Suppressor macrophage (primary cell): ENCODE measurements around the gene PXK.
"Not testable (repeated sequence)": the region's sequence is repeated elsewhere in the genome, so short reads cannot be mapped to it uniquely, and the experiment has no call there.

Source experiments
- DNase-seq, 4 experiments: peaks; one replicate each; pipeline ENCODE4 v3.0.0-alpha.2; 2020 to 2022
- total RNA-seq, 17 experiments: gene quantifications; one replicate each; lab custom pipeline; 2026; ENCODE audit warnings: mixed read lengths in 6 of 17, inconsistent platforms in 3 of 17; lab: John Stamatoyannopoulos, UW

PXK gene
- 7.6 to 55.3 (median 33.0) reads per million in 17 experiments for total RNA-seq

DNA sequence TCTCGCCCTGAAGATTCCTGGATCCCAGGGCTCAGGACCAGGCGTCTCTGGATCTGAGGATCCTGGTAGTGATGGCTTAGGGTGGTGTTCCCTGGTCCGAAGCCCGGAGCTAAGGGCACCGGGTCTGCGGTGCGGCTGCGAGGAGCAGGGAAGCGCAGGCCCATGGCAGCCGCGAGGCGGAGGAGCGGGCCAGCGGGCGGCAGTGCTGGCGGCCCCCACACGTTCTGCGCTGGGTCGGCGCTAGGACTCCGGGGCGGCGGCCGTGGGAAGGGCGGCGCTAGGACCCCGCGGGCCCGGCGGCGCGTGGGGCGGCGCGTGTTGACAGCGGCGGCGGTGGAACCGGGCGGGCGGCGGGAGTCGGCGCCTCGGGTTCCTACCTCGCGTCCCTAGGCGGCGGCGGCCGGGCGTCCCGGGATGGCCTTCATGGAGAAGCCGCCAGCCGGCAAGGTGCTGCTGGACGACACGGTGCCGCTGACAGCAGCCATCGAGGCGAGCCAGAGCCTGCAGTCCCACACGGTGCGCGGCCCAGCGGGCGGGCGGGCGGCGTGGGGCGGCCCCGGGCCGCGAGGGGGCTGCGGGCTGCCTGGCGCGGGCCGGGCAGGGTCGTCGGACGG lies at the start of gene PXK:
Gene PXK, plus strand, starts transcription at position 318 of the 614 bp plus-strand sequence. Its CDS starts 97 bp downstream, at position 415.
- peak; percentile 86 to 95 (median 90) for DNase-seq

DNA sequence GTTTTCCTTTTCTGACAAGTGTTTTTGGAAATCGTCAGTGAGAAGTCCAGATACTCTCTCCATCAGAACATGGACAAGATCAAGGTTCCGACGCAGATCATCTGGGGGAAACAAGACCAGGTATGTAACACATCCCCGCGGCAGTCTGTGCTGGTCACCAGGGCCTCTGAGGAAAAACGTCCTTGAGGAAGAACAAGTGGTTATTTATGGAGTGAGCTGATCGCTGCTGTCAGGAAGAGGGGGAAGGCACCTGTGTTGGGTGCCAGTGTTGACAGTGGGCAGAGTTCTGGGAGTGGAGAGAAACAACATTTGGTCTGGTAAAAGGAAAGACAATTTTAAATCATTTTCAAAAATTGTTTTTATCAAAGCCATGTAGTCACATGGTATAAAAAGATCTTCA lies 47.4 kb upstream of the PXK start:
- DNase-seq, result no peak

DNA sequence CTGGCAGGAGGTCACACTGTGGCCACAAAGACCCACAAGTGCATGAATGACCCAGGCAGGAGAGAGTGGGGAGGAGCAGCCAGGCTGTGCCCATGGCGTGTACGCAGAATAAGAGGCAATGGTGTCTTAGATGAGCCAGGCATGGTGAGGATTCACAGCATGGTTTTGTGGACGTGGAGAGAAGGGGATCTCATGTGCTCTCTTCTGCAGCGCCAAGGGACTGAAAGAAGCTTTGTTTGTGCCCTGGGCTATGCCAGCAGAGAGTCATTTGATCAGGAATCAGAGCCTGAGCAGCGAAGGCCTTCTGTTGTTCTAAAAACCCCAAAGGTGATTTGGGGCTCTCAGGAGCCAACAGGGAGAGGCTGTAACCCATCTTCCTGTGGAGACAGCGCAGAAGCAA lies 45.3 kb upstream of the PXK start:
- DNase-seq, result no peak

DNA sequence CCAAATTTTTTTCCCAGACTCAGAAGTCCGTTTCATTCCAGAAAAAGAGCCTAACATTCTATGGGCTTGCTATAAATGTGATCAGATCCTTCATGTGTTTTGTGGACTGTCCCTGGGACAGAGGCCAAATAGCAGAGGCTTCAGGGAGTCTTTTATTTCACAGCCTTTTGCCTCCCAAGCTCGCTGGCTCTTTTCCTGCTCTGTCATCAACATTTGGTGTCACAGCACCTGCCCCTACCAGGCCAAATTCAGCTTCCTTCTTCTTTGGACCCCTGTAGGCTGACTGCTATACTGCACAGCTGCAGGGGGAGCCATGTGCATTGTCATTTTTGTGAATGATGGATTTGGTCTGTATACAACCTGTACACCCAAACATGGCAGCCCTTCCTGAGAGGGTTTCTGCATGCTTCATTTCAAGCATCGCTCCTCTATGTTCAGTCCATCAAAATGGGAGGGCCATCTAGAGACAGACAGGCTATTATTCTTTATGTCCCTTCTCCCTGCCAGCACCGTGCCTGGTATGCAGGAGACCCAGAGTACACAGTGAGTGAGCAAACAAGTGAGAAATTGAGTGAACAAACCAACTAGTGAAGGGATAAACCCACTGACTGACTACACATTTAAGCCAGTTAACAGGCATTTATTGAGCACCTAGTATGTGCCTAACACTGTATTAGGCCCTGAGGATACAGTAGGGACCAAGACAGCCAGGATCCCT lies 44.5 kb upstream of the PXK start:
- no peak for DNase-seq

DNA sequence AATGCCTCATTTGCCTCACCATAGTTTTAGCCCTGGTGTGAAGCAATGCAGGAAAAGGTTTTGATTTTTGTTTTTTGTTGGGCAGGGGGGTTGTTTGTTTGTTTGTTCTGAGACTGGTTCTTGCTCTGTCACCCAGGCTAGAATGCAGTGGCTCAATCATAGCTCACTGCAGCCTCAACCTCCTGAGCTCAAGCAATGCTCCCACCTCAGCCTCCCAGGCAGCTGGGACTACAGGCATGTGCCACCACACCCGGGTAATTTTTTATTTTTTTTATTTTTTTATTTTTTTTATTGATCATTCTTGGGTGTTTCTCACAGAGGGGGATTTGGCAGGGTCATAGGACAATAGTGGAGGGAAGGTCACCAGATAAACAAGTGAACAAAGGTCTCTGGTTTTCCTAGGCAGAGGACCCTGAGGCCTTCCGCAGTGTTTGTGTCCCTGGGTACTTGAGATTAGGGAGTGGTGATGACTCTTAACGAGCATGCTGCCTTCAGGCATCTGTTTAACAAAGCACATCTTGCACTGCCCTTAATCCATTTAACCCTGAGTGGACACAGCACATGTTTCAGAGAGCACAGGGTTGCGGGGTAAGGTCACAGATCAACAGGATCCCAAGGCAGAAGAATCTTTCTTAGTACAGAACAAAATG lies 43.6 kb upstream of the PXK start:
- not testable (repeated sequence) for DNase-seq

- DNase-seq, result not testable (repeated sequence)
These were observed 42.2 kb upstream of the PXK start for GRCh38 chr3:58290446-58290845.

GRCh38 chr3:58291671-58292338 lies 40.9 kb upstream of the PXK start:
- no peak for DNase-seq

DNA sequence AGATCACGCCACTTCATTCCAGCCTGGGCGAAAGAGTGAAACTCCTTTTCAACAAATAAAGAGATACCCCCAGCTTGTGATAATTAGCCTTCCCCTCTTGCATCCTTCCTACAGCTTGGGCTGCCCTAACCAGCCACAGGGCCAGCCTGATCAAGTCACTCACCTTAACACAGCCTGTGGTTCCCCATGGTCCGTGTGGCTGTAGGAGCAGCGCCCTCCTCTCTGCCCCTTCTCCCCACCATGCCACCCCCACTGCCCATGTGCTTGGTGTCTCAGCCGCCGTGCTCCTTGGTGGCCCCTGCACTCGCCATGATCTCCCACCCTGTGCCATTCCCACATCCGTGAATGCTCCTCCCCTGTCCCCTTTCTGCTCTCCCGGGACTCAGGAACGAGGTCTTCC lies 39.8 kb upstream of the PXK start:
- no peak for DNase-seq

DNA sequence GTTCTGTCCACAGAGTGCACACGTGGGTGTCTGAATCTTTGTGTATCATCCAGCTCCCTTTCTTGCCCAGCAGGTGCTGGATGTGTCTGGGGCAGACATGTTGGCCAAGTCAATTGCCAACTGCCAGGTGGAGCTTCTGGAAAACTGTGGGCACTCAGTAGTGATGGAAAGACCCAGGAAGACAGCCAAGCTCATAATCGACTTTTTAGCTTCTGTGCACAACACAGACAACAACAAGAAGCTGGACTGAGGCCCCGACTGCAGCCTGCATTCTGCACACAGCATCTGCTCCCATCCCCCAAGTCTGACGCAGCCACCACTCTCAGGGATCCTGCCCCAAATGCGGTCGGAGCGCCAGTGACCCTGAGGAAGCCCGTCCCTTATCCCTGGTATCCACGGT lies 39.2 kb upstream of the PXK start:
- no peak for DNase-seq

GRCh38 chr3:58296269-58296668 lies 36.4 kb upstream of the PXK start:
- DNase-seq, result no peak

DNA sequence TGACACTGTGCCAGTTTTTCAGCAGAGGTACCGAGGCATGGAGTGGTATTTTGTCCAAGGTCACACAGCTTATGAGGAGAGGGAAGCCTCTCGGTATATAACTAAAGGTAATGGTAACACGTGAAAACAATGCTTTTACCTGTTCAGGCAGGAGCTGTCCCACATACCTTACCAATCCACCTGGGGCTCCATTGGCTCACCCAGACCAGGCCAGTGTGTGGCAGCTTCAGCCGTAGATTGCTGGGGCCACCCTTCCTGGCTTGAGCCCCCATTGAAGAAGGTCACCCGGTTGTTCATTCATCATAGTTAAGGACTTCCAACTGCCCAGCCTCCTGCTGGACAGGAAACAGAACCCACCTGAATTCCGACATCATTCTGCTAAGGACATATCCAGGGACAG lies 35.8 kb upstream of the PXK start:
- no peak for DNase-seq

DNA sequence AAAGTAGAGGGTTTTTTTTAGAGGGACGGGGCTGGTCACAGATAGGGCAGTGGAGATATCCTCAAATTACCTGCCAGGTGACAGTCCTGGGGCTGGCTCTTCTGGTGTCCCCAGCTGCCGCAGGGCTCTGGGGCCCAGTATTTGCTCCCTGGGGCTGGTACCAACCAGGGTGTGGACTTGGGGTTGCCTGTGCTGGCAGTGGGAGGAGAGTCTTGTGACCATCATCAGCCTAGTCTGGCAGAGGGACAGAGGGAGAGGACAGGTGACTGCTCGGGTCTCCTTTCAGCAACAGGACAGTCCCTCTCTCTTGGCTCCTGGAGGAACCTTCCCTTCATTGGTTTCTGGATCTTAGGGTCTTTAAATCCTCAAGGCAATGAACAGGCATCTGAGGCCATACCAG lies 34.5 kb upstream of the PXK start:
- DNase-seq, result peak in 1 of 4 experiments; percentile 17

DNA sequence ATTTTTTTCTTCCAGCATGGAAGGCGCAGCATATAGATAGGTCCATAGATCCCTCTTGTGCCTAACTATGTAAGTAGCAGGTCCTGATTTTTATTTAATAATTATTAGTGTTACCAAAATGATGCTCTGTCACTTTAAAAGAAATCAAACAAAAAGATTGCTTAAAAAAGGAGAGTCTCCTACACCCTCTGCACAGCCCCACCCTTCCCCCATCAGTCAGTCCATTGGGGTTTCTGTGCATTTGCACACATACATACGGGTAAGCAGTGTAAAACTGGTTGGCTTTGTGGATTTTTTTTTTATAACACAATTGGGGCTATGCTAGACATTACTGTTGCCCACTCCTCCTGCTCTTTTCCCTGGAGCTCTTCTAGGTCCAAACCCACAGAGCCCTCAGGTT lies 33.6 kb upstream of the PXK start:
- DNase-seq, result no peak

- DNase-seq, result peak; percentile 18 to 68 (median 45)
These were observed 32.7 kb upstream of the PXK start for GRCh38 chr3:58299839-58300516.

GRCh38 chr3:58305882-58306711 lies 26.6 kb upstream of the PXK start, which contains the start of the genes HTD2 and RPP14:
TSS of gene HTD2 (plus strand) at chr3:58306520. CDS start at chr3:58317614, 11,094 bp downstream.
TSS of gene RPP14 (plus strand) at chr3:58306245. CDS start at chr3:58310330, 4,085 bp downstream.
- peak; percentile 99 to 100 (median 100) for DNase-seq

DNA sequence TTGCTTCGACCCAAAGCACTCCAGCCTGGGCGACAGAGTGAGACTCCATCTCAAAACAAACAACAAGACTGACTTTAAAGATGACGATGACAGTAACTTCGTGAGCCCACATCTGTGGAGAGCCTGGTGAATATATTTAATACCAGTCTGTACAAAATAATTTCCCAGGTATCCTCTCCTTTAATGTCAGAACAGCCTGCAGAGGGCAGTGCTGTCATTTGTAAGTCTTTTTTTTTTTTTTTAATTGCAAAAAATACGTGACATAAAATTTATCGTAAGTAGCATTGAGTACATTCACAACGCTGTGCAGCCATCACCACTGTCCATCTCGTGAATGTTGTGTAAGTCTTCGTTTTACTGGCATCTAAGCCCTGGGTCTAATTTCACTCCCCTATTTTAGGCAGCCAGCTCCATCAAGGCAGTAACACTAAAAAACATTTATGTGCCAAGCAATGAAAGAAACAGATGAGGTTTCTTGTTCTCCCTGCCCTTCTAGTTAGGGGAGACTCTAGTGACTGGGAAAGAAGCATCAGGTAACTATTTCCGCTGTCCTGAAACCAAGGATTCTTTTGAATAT lies 25.0 kb upstream of the PXK start:
- peak in 3 of 4 experiments; percentile 45 to 63 (median 56) for DNase-seq

GRCh38 chr3:58308728-58309127 lies 24.0 kb upstream of the PXK start:
- DNase-seq, result no peak

GRCh38 chr3:58317811-58318210 lies 14.9 kb upstream of the PXK start:
- DNase-seq, result peak; percentile 12 to 66 (median 31)

- no peak for DNase-seq
These were observed 10.9 kb upstream of the PXK start for GRCh38 chr3:58321791-58322190.

DNA sequence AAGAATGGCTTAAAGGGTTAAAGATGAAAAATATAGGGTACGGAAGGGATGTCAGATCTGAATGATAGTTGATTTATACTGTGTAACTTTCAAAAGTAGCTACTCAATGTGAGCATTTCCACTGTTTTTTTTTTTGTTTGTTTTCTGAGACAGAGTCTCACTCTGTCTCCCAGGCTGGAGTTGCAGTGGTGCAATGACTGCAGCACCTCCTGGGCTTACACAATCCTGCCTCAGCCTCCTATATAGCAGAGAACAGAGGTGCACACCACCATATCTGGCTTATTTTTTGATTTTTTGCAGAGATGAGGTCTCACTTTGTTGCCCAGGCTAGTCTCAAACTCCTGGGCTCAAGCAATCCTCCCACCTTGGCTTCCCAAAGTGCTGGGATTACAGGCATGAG lies 9.9 kb upstream of the PXK start:
- no peak for DNase-seq
